Fibroblast of mammary gland (primary cell): ENCODE measurements around the gene GLT6D1.

ENCODE experiments used
- DNase-seq: peaks from one replicate; pipeline ENCODE4 v3.0.0-alpha.2; 2010; ENCODE audit warnings: low read depth
- H3K4me3 ChIP-seq: 2 replicates; pipeline ENCODE4 v1.5.1; 2011; ENCODE audit warnings: low read depth, mild to moderate bottlenecking, low read length, moderate library complexity; ENCODE audit not compliant: control insufficient read depth
- CTCF ChIP-seq: conservative IDR thresholded peaks from 2 replicates; pipeline ENCODE4 v1.5.1; 2011; ENCODE audit warnings: low read depth, low read length, inconsistent platforms; ENCODE audit not compliant: control insufficient read depth, insufficient read depth

The GLT6D1 gene

GRCh38 chr9:135579889-135580660 lies 59.3 kb downstream of the GLT6D1 start:
- no peak overlapping the region for H3K4me3 ChIP-seq
- no peak for TF ChIP-seq CTCF
- no peak for DNase-seq

GRCh38 chr9:135579356-135579755 lies 60.0 kb downstream of the GLT6D1 start:
- TF ChIP-seq CTCF, result no peak
- no peak for DNase-seq
- H3K4me3 ChIP-seq, result no peak overlapping the region

GRCh38 chr9:135577256-135577655 lies 62.1 kb downstream of the GLT6D1 start:
- no peak overlapping the region for H3K4me3 ChIP-seq
- no peak for DNase-seq
- no peak for TF ChIP-seq CTCF

GRCh38 chr9:135575995-135576631 lies 63.2 kb downstream of the GLT6D1 start:
- DNase-seq, result no peak
- no peak for TF ChIP-seq CTCF
- no peak overlapping the region for H3K4me3 ChIP-seq

GRCh38 chr9:135574943-135575342 lies 64.4 kb downstream of the GLT6D1 start:
- H3K4me3 ChIP-seq, result no peak overlapping the region
- no peak for DNase-seq
- TF ChIP-seq CTCF, result no peak

GRCh38 chr9:135574331-135574730 lies 65.0 kb downstream of the GLT6D1 start:
- TF ChIP-seq CTCF, result no peak
- H3K4me3 ChIP-seq, result no peak overlapping the region
- no peak for DNase-seq
